Caki2 (cell line): ENCODE results near the gene NUDT16L1. TPM values are rescaled to one million over a fixed set of nuclear protein-coding genes. Genes with fewer than 3 reads are reported as not detected.
"Not testable (repeated sequence)": the region's sequence is repeated elsewhere in the genome, so short reads cannot be mapped to it uniquely, and the experiment has no call there.

Source experiments
- DNase-seq: peaks from one replicate; pipeline ENCODE4 v3.0.0-alpha.2; 2015; ENCODE audit warnings: low read depth
- in situ Hi-C: cut with HindIII; loops from 2 replicates; pipeline ENCODE4 v1.10.0; 2016; ENCODE audit warnings: low sequenced_read_pairs, low pct_unique_long_range_greater_than_20kb, mixed read lengths
- total RNA-seq: library from RNA; depleted of rRNA; stranded (reverse); fragments of >200 nt; shearing (Covaris generic); gene quantifications from 2 replicates; pipeline ENCODE4 v1.2.3, GENCODE V29; 2014; ENCODE audit warnings: low replicate concordance; rRNA removed

Gene NUDT16L1
- 42.4 and 49.2 TPM in 2 replicates for total RNA-seq

DNA sequence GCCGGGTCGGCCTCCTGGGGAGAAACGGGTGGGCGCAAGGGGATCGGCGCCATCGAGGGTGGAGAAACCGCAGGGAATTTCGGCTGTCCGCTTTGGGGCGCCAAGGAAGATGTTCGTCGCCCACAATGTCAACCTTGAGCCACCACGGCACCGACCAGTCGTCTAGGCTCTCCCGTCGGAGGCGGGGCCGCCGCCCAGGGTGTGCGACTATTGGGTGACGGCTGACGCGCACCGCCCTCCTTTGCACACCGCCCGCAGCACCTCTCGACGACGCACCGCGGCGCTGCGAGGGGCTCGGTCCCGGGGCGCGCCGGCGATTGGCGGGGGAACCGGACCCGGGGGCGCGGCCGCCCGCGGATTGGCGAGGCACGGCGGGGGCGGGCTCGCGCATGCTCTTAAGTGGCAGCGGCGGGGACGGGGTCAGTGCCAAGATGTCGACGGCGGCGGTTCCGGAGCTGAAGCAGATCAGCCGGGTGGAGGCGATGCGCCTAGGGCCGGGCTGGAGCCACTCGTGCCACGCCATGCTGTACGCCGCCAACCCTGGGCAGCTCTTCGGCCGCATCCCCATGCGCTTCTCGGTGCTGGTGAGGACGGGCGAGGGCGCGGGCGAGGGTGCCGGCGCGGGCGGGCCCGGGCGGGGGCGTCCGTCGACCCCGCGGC, at the start of gene NUDT16L1:
Gene NUDT16L1 (plus strand): TSS at position 267 of the 660 bp plus-strand sequence. CDS start 165 bp downstream, at position 432.
- in situ Hi-C loops = no loop called here
- DNase-seq = peak; percentile 97

DNA sequence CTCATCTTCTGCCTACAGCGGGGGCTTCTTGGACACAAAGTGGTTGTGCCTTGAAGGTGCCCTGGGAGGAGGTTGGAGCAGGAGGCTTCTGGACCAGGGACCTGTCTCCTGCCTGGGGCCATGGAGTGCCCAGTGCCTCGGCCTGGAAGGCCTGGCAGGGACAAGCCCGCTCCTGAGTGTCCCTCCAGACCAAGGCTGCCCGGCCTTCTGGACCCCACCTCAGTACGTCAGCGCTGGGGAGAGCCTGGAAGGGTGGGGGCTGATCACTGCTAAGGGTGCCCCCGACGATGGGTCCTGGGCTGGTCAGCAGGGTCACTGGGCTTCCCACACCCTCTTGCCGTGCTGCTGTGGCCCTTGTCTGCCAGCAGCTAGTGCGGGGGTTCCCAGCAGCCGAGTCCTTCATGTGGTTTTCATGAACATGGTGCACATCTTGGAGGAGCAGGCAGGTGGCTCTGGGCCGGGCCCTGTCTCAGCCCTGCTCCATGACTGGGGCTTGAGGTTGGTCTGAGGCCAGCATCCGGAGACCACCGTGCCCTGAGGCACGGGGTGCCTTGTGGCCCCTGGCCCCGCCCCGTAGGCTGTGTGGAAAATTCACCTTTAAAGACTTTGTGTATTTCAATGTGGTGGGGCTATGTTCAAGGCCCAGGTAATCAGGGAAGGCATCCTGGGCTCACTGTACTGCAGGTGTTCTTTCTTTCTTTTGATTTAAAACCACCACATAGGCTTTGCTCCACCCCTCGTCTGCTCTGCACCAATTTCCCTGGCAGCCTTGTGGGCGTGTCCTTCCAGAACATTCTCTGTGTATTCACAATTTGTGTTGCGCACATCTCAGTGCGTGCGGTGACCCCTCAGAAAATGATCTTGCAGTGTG, 46.4 kb upstream of the NUDT16L1 start:
- in situ Hi-C loops = loop anchor here (25.0 kb wide), 1 partner anchor 135 kb away; no protein-coding TSS in a partner anchor

DNA sequence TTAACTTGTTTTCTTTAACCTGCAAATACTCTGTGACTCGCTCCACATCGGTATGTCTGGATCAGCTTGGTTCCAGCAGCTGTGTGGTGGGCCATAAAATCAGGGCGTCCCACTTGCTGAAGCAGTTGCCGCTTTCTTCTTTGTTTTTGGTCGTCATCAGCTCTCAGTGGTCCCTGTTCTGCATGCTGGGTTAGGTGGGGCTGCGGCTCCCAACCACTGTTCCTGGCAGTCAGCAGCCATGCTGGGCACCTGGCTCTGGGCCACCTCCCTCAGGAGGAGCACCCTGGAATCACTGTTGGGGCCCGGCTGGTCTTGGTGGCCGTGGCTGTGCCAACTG, 45.8 kb upstream of the NUDT16L1 start:
- in situ Hi-C loops = loop anchor here (25.0 kb wide), 1 partner anchor 135 kb away; no protein-coding TSS in a partner anchor
- DNase-seq = no peak

More for the DNA sequence above, 46.4 kb upstream of the NUDT16L1 start:
- DNase-seq = no peak

GRCh38 chr16:4648917-4649316, 44.4 kb upstream of the NUDT16L1 start:
- DNase-seq = no peak
- in situ Hi-C loops = loop anchor here (25.0 kb wide), 1 partner anchor 137 kb away; no protein-coding TSS in a partner anchor

DNA sequence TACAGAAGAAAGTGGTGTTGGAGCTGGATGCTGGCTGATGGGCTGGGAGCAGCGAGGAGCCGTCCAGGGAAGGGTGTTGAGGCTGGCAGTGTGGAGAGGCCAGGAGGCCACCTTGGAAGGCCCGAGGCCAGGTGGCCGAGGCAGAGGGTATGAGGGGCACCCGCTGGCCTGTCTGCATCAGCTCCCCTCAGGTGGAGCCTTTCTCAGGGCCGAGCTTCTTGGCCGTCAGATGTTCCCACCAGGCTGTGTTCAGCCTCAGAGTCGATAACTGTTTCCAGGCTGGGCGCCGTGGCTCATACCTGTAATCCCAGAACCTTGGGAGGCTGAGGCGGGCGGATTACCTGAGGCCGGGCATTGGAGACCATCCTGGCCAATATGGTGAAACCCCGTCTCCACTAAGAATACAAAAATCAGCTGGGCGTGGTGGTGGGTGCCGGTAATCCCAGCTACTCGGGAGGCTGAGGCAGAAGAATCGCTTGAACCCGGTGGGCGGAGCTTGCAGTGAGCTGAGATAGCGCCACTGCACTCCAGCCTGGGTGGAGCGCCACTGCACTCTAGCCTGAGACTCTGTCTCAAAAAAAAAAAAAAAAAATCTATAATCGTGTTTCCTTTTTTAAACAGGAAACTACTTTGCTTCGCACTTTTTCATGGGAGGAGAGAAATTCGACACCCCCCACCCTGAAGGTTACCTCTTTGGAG, 43.5 kb upstream of the NUDT16L1 start:
- in situ Hi-C loops = loop anchor here (25.0 kb wide), 1 partner anchor 138 kb away; no protein-coding TSS in a partner anchor

GRCh38 chr16:4650443-4651074, 42.8 kb upstream of the NUDT16L1 start:
- DNase-seq = peak; percentile 38
- in situ Hi-C loops = not testable (repeated sequence)

More for the DNA sequence above, 43.5 kb upstream of the NUDT16L1 start:
- no peak for DNase-seq

DNA sequence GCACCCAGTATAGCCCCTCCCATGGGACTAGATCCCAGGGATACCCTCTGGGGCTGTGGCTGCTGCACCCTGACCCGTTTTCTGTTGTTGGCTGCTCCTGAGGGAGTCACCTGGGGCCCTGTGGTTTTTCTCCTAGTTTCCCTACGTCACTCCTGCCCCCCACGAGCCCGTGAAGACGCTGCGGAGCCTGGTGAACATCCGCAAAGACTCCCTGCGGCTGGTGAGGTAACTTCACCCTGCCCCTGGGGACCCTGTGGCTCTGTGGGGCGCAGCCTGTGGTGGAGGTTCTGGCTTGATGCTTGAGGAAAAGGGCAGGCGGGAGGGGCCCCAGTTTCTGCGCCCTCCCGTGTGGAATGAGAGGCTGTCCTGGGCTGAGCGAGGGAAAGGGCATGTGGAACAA, 41.5 kb upstream of the NUDT16L1 start:
- DNase-seq = no peak
- in situ Hi-C loops = no loop called here

- in situ Hi-C loops = no loop called here
- DNase-seq = no peak
These were observed 40.8 kb upstream of the NUDT16L1 start for GRCh38 chr16:4652561-4652960.

- peak; percentile 84 for DNase-seq
- in situ Hi-C loops = no loop called here
These were observed 39.1 kb upstream of the NUDT16L1 start for GRCh38 chr16:4654011-4654963.

- DNase-seq = no peak
- in situ Hi-C loops = no loop called here
These were observed 38.3 kb upstream of the NUDT16L1 start for GRCh38 chr16:4654964-4655590.

DNA sequence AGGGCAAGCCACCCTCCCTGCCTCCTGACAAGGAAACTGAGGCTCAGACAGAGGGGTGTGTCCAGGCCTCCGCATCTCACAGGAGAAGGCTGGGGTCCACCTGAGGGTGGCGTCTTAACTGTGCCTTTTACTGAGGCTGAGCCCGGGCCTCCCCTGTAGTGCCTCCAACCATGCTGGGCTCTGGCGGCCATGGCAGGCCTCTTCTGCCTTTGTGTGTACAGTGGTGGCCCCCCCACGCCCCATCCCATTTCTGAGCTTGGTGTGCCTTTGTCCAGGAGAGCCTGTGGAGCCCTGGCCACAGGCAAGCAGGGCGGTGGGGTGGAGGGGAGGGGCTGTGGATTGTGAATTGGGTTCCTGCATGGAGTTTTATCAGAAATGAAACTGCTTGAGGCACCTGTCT, 37.6 kb upstream of the NUDT16L1 start:
- in situ Hi-C loops = no loop called here
- DNase-seq = no peak

DNA sequence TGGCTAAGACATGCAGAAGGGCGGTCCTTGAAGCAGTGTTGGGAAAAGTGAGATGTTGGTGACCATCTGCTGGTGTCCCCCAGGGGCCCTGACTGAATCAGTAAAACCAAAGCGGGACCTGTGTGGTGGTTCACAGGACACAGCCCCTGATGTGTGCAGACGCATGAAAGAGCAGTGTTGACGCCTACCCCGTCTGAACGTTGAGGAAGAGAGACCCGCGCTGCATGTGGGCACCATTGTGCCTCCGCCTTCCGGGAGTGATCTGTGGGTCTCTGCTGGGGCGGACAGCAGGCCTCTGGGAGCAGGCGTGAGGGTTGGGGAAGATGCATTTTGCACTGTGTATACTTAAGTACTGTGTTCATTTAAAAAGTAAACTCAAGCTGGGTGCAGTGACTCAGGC, 37.1 kb upstream of the NUDT16L1 start:
- no peak for DNase-seq
- in situ Hi-C loops = no loop called here

DNA sequence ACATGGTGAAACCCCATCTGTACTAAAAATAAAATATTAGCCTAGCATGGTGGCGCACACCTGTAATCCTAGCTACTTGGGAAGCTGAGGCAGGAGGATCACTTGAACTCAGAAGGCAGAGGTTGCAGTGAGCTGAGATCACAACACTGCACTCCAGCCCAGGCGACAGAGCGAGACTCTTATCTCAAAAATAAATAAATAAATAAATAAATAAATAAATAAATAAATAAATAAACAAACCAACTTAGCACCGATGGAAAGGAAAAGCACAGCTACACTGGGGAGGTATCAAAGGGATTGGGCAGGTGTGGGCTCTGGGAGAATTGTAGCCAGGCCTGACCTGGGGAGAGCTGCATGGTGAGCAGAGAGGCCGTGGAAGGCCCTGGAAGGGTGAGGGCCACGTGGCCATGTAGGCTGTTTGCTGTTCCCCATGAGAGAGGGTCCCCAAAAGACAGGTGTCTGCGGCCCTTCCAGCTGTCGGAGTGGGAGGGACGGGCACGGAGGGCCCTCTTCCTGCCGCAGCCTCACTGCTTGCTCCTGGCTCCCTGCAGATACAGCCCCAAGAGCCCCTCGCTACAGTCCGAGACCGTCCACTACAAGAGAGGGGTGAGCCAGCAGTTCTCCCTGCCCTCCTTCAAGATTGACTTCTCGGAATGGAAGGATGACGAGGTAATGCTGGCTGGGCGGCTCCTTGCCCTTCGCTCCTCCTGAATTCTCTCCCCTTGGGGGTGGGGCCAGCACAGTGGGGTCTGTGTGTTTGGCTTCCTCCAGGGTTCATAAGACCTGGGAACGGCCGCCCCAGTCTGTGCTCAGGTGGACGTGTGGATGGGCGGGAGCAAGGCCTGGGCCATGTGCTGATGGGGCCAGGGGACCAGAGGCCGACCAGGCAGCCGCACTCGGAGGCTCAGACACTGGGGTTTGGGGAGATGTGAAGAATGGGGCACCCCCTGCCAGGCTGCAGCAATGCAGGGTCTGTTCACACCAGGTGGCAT, 36.4 kb upstream of the NUDT16L1 start:
- DNase-seq = no peak
- in situ Hi-C loops = no loop called here

DNA sequence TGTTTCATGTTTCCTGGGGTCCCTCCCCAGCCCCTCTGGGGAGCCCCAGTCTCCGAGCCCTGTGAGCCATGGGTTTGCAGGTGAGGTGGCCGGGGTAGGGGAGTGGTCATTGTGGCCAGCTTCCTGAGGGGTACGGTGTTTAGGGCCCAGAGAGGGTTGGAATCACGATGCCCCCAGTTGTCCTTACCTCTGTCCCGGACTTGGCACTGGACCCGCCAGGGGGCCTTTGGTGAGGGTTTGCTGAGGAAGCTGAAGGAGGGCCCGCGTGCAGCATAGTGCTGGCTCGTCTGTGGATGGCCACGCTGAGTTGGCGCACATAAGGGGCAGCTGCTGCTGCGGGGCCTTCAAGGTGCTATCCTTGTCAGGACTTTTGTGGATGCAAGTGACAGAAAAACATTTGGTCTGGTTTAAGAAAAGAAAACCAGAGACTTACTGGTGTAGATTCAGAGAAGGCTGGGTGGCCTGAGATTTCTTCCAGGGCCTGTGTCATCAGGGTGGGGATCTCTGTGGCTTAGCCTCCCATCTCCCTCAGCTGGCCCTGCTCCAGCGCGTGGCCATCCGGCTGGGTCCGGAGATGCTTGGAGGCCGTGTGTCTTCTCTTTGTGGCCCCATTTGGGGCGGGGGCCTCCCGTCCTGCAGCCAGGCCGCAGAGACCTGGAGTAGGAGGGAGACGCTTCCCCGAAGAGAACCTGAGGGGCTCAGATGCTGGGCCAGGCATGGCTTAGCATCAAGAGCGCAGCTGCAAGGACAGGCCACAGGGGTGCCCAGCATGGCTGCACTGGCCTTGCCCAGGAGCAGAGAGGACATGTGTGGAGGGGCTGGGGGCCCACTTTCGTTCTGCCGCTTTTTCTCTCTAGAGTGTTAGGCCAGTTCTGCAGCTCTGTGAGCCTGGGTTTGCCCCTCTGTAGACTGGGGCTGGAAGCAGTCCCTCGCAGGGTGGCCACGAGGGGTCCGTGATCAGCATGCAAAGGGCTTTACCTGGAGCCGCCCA, 33.7 kb upstream of the NUDT16L1 start:
- in situ Hi-C loops = no loop called here
- DNase-seq = no peak
